Activated CD4-positive, alpha-beta T cell treated with anti-CD3 and anti-CD28 coated beads for 1 hour (primary cell): Measurements from ENCODE around the gene OR13C8.
"Not testable (repeated sequence)": the region's sequence is repeated elsewhere in the genome, so short reads cannot be mapped to it uniquely, and the experiment has no call there.

ENCODE experiments used
- DNase-seq: peaks from one replicate; pipeline ENCODE4 v3.0.0-alpha.2; 2020

The OR13C8 gene, protein sequence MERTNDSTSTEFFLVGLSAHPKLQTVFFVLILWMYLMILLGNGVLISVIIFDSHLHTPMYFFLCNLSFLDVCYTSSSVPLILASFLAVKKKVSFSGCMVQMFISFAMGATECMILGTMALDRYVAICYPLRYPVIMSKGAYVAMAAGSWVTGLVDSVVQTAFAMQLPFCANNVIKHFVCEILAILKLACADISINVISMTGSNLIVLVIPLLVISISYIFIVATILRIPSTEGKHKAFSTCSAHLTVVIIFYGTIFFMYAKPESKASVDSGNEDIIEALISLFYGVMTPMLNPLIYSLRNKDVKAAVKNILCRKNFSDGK

DNA sequence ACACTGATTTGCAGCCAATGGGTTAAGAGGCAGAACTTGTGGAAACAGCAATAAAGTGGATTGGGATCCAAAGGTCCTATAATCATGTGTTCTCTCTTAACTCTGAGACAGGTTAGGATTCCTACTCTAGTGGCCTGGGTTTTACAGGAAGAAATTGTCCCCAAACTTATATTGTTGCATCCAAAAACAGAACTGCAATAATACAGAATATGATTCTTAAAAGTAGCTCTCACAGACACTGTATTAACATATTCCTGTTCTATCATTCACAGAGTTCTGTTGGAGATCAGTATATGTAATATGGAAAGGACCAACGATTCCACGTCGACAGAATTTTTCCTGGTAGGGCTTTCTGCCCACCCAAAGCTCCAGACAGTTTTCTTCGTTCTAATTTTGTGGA lies at the start of gene OR13C8:
OR13C8 (plus strand) TSS at position 301 of the 400 bp plus-strand sequence; CDS start at position 301, 0 bp downstream.
- DNase-seq = no peak

- DNase-seq = not testable (repeated sequence)
These were observed 48.7 kb upstream of the OR13C8 start for GRCh38 chr9:104520241-104520640.

DNA sequence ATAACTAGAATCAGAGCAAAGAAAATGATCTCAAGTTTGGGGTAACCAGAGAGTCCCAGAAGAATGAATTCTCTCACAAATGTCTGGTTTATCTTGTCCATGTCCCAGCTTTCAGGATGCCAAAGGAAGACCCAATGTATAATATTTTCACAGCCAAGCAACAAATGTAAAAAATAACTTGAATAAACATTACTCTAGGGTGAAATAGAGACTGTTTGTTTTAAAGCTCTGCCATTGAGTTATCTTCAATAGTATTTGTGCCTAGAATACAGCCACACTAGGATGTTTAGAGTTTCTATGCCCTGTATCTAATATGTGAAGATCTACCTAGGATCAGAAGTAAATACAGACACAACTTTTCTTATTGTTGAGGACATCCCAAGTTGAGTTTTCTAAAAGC lies 41.9 kb upstream of the OR13C8 start, which contains the start of gene OR13C4:
OR13C4 (minus strand) TSS at position 101 of the 400 bp plus-strand sequence; CDS start at position 101, 0 bp downstream.
- no peak for DNase-seq

DNA sequence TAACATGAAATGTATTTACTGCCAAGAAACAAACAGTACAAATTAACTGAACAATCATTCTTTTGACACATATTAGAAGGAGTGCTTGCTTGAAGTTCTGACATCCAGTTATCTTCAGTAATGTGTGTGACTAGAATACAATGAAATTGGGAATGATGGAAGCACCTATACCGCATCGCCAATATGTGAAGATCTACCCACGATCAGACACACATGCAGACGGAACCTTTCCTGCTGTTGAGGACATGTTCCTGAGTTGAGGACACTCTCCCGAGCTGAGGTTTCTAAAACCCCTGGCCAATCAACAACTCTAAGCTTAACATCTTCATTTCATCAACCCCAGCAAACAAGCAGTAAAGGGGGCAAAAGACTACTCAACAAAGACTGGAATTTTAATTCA lies 32.2 kb upstream of the OR13C8 start, which contains the start of gene OR13C3:
OR13C3 (minus strand) TSS at position 101 of the 400 bp plus-strand sequence. CDS start 133 bp downstream, outside the sequence.
- no peak for DNase-seq

- DNase-seq = no peak
These were observed 29.7 kb upstream of the OR13C8 start for GRCh38 chr9:104539275-104539674.

- no peak for DNase-seq
These were observed 24.3 kb upstream of the OR13C8 start for GRCh38 chr9:104544644-104545043.

DNA sequence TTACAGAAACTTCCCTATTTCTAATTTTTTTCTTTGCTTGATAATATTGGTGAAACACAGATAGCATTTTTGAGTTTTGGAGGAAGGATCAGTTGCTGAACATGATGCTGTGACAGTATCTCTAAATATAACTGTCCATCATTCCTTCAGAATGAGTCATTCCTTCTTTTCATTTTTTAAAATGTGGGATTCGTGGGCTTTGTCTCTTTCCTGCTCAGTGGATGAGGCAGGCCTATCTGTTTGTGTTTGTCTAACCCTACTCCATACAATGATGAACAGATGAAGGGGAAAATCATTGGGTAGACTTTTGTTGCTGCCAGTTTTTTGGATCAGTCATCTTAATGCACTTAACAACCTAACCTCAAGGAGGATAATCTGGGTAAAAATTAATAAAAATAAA lies 15.7 kb upstream of the OR13C8 start:
- no peak for DNase-seq

DNA sequence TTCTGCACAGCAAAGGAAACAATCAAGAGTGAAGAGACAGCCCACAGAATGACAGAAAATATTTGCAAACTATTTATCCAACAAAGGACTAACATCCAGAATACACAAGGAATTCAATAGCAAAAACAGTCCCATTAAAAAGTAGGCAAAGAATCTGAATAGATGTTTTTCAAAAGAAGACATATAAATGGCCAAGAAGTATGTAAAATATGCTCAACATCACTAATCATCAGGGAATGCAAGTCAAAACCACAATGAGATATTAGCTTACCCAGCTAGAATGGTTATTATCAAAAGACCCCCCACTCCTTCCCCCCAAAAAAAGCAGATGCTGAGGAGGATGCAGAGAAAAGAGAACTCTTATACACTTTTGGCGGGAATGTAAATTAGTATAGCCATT lies 13.4 kb upstream of the OR13C8 start:
- no peak for DNase-seq

DNA sequence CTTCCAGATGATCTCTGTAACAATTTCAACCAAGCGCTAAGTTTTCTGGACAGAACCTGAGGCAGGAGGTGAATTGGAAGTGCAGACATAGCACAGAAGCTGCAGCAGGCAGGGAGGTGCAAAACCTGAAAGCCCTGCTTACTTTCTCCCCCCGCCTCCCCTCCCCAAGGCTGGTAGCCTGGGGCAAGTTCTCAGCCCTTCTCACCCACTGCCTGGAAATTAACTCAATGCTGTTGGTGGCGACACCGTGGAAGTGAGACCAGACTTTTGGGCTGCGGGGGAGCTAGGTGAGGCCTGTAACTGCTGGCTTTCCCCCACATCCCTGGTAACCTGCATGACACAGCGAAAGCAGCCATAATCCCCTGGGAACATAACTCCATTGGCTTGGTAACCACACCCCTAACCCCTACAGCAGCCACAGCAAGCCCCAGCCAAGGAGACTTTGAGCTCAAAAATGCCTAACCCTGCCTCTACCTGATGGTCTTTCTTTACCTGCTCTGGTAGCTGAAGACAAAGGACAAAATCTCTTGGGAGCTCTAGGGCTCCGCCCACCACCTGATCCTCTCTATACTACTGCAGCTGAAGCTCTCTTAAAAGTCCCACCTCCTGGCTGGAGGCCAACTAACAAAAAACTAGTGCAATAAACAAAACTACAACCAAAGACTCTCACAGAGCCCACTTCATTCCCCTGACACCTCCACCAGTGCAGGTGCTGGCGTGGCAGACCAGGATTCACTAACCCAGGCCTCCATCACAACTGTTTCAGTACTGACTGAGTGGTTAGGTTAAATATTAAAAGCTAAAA lies 11.9 kb upstream of the OR13C8 start:
- DNase-seq = no peak

- DNase-seq = no peak
These were observed 4.6 kb upstream of the OR13C8 start for GRCh38 chr9:104564358-104564757.

GRCh38 chr9:104572612-104573011 lies 3.6 kb downstream of the OR13C8 start:
- DNase-seq = no peak

DNA sequence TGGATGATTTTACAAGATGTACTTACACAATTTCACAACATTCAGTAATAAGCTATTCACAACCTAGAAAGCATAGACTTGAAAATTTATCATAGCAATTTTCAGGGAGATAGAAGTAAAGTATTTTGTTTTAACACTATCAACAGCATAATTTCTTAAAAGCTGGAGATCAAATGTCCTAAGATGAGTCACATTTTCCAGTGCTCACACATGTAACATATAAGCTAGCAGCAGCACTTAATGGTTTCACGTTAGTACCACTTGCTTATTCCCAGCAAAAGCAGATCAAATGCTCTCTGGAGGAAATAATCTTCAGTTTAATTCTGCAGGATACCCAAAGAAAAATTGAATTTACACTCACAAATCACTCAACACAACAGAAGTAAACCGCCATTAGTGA lies 6.5 kb downstream of the OR13C8 start:
- DNase-seq = no peak

DNA sequence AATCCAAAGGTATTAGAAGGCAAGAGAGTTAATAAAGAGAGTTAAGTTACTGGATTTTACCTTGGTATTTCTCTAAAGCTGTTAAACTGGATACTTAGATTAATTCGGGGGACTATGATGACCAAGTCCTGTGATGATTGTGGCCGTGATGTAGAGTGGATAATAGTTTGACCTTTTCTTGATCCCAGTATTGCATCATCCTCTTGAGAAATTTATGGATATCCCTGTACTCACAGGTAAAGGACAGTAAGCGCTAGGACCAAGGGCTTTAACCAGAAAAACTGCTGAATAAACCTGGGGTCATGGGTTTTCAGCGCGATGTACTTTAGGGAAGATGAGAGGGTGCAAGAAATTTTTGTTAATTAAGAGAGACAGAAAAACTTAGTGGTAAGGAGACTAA lies 8.3 kb downstream of the OR13C8 start:
- no peak for DNase-seq

DNA sequence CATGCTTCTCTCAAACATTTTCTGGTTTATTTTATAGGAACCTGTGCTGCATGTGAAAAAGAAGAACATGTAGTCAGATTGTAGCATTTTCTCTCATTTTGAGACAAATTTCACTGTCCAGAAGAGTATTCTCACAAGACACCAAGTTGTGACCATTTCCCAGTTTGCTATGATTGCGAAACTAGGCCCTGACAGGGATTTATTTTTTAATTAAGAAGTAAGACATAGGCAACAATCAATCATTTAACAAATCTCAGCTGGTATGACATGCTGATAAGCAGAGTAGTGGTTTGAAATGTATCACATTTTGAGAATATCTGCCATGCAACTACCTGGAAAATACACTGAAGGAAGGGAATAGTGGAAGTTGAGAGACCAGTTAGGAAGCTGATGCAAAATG lies 11.6 kb downstream of the OR13C8 start:
- no peak for DNase-seq

DNA sequence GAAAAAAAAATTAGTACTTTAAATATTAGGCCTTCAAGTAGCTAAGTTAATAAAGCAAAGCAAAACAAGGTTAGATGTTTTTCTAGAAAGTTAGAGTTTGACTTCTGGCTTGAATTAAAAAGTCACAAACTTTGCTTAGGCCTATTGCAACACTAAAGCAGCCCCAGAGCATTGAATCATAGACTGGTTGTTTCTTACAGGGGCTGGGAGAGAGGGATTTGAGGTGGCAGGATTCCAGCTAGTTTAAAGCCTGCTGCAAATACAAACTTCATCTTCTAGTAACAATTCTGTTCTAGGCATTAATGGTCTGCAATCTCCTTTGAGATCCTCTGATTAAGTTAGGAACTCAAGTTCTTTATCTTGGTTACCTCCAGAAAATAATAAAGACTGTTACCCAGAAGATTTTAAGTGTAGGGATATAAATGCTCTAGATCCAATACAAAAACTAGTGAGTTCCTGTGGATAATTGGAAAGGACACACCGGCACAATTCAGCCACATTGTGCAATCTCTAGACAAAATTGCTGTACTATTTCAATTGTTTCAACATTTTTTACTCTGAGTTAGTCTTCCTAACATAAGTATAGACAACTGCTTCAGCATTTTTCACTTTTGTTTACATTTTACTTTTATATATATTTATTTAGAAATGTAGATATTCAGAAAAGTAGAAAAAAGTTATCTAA lies 17.7 kb downstream of the OR13C8 start:
- DNase-seq = no peak

DNA sequence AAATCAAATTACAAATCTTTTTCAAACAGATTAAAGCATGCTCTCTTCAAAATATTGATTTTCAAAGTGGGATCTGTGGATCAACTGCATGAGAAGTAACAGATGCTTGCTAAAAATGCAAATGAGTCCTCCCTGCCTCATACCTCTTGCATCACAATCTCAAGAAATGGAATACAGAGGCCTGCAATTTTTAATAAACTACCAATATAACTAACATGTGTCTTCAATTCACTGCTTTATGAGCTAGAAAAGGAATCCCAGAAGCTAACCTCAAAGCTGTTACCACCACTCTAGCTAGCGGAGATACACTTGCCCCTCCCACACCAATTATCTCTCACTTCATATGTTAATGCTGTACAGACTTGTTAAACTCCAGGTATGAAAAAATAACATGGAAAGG lies 20.7 kb downstream of the OR13C8 start:
- no peak for DNase-seq

DNA sequence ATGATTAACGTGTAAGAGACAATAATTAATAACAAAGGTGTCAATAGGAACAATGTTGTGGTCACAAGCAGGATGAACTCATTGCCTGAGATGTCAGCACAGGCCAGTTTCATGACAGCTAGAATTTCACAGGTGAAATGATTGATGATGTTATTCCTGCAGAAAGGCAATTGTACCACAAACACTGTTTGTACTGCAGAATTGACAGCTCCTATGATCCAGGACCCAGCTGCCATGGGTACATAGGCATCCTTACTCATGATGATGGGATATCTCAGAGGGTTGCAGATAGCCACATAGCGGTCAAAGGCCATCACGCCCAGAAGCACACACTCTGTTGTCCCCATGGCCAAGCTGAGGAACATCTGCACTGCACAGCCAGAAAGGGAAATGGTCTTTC lies 29.8 kb downstream of the OR13C8 start:
- not testable (repeated sequence) for DNase-seq

- not testable (repeated sequence) for DNase-seq
These were observed 30.3 kb downstream of the OR13C8 start, which contains the start of gene OR13C5 for GRCh38 chr9:104599313-104599712. TSS of gene OR13C5 (minus strand) at chr9:104599413. CDS start at chr9:104599413, 0 bp downstream.

- no peak for DNase-seq
These were observed 35.8 kb downstream of the OR13C8 start for GRCh38 chr9:104604801-104605200.

- not testable (repeated sequence) for DNase-seq
These were observed 36.6 kb downstream of the OR13C8 start, which contains the start of gene OR13C2 for GRCh38 chr9:104605527-104605926. TSS of gene OR13C2 (minus strand) at chr9:104605627. CDS start at chr9:104605627, 0 bp downstream.

DNA sequence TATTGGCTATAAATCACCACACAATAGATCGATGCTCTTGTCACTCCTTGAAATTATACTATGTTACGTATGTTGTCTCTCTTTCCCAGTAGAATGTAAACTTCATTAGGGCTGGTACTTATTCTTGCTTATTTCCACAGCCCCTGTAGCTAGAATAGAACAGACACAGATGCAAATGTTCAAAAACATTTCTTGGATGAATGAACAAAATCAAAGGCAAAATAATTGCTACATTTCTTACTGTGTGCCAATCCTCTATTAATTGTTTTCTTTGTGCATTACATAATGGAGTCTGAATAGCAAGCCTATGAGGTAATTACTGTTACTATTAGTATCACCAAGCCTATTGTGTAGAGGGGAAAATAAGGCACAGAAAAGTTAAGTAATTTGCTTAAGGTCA lies 37.2 kb downstream of the OR13C8 start:
- no peak for DNase-seq

DNA sequence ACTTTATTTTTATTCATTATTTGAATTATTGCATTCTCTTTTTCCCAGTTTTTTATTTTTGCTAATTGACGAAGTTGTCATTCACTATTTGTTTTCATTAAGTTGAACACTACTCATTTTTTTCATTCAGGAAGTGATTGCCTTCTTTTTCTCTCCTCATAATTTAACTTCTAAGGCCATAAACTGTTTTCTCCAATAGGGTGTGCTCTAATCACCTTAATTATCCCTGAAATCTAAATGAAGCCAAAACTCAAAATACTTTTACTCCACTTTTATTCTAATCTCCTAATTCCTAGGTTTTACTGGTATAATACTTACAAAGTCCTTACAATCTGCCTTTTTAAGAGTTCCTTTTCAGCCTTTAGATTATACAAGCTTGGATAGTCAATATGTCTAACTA lies 39.4 kb downstream of the OR13C8 start:
- no peak for DNase-seq

DNA sequence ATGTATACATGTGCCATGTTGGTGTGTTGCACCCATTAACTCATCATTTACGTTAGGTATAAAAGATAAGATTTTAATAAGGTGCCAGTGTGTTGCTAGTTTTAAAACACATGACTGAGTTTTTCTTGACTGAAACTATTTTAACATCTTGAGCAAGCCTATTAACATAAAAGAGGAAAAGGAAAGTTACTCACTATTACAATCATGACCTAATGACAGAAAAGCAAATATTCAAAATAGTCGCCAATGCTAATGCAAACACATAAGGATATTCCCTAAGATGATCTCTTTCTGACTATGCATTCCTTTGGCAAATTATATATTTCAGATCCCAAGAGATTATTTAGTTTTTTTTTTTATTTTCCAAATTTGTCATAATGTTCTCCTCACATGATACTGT lies 42.2 kb downstream of the OR13C8 start:
- no peak for DNase-seq
